SU-DHL-6 (cell line): ENCODE data around the gene HPGDS.
"Not testable (repeated sequence)": the region's sequence is repeated elsewhere in the genome, so short reads cannot be mapped to it uniquely, and the experiment has no call there.

ENCODE experiments used
- CTCF ChIP-seq: fragments of 200-600 bp; sonication (generic); IDR thresholded peaks from one replicate; pipeline ENCODE4 v1.5.1; 2017; ENCODE audit warnings: antibody characterized with exemption, mild to moderate bottlenecking, low read length, moderate library complexity; ENCODE audit not compliant: insufficient read depth, poor library complexity, severe bottlenecking
- EZH2phosphoT487 ChIP-seq: fragments of 200-600 bp; sonication (generic), shearing (Covaris generic); conservative IDR thresholded peaks from 2 replicates; pipeline ENCODE4 v1.6.1; 2018; ENCODE audit warnings: mild to moderate bottlenecking, antibody characterized with exemption, low read length, moderate library complexity, mixed read lengths

- not testable (repeated sequence) for TF ChIP-seq CTCF, EZH2phosphoT487
These were observed 5.8 kb downstream of the HPGDS start for GRCh38 chr4:94336791-94337190.
